ENCODE data around the gene TMEM244.
"Not testable (repeated sequence)": the region's sequence is repeated elsewhere in the genome, so short reads cannot be mapped to it uniquely, and the experiment has no call there.

Gene TMEM244

DNA sequence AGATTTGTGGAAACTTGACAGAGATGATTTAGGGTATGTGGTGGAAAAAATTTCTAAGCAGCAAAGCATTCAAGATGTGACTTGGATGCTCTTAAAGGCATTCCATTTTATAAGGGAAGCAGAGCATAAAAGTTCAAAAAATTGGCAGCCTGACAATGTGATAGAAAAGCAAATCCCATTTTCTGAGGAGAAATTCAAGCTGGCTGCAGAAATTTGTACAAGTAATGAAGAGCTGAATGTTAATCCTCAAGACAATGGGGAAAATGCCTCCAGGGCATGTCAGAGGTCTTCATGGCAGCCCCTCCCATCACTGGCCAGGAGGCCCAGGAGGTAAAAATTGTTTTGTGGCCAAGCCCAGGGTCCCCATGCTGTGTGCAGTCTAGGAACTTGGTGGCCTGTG, 58.2 kb downstream of the TMEM244 start:
- DNase-seq, result not testable (repeated sequence)

GRCh38 chr6:129801909-129802308, 59.2 kb downstream of the TMEM244 start:
- DNase-seq, result no peak

- DNase-seq, result no peak
Observed at GRCh38 chr6:129795261-129795660, 65.9 kb downstream of the TMEM244 start.

DNA sequence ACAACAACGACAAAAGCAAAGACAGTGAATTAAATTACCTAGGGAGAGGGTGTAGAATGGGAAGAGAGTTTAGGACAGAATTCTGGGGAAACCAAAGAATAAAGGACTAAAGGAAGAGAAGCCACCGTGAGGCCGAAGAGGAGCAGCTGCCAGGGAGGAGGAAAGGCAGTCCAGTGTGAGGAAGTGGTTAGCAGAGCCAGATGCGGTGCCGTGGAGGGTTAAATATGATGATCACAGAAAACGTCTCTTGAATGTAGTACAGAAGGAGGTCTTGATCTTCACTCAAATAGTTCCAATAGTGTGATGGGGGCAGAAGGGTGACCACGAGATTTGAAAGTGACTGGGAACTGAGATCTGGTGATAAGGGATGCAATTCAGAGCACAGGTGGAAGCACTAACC, 67.7 kb downstream of the TMEM244 start:
- no peak for DNase-seq

DNA sequence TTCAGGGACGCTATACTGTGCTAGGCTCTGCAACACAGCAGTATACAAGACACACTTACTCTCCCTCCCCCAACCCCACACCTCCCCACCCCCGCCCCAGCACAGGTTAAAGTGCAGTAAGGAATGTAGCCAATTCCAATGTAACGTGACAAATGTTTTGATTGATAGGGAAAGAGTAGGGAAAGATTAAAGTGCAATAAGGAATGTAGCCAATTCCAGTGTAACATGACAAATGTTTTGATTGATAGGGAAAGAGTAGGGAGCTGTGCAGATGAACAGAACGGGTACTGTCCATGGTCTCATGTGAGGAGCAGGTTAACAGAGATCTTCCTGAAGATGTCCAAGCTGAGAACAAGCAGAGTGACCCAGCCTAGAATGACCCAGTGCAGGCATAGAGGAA, 69.1 kb downstream of the TMEM244 start:
- no peak for DNase-seq

DNA sequence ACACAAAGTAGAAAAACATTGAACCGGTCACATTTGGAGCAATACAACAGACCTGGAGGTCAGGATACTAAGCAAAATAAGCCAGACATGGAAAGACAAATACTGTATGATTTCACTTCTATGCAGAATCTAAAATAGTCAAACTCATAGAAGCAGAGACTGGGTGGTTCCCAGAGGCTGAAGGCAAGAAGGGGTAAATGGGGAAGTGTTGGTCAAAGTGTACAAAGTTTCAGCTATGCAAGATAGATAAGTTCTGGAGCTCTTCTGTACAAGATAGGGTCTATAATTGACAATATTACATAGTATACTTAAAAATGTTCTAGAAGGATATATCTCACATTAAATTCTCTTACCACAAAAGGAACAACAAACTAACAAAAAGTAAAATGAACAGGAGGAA, 70.3 kb downstream of the TMEM244 start:
- DNase-seq, result no peak

- no peak for DNase-seq
Observed at GRCh38 chr6:129789974-129790373, 71.1 kb downstream of the TMEM244 start.

- DNase-seq, result no peak
Observed at GRCh38 chr6:129787816-129788215, 73.3 kb downstream of the TMEM244 start.

GRCh38 chr6:129786548-129786947, 74.6 kb downstream of the TMEM244 start:
- DNase-seq, result no peak

- DNase-seq, result no peak
Observed at GRCh38 chr6:129785756-129786135, 75.4 kb downstream of the TMEM244 start.

DNA sequence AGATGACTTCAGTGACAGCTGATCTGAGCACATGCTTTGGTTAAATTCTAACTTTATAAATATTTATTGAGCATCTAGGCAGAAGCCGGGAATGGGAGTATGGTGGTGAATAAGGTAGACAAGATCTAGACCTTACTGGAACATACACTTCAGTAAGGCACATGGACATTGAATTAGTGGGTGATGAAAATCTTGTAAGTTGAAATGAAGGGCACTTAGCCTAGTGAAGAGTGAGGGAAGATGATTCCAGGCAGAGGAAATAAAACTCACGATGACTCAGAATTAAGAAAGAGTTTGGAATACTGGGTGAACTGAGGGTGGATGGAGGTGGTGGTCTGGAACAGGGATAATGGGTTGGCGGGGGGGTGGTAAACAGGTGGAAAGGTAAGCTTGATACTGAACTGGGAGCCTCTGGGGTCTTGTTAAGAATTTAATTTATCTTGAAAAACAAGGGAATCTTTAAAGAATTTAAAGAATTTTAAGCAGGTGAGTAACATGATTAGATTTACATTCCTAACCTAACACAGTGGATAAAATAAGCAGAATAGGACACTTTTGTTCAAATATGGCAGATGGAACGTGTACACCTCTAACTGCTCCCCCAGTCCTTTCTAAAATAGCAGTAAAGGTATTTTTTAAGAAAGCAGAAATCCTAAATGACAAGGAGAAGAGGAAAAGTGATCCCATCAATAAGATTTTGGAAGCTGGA, 75.9 kb downstream of the TMEM244 start:
- DNase-seq, result no peak

Data from stimulated activated naive CD4-positive, alpha-beta T cell treated with Interleukin-2 at 50 U/mL for 16 hours (primary cell).